Neural cell (in vitro differentiated cells): Measurements from ENCODE around the gene DEFB128.

ENCODE experiments used
- CTCF ChIP-seq: fragments of 450-650 bp; IDR thresholded peaks from 2 replicates; pipeline ENCODE4 v1.5.1; 2014; ENCODE audit warnings: antibody characterized with exemption, mild to moderate bottlenecking, moderate library complexity; ENCODE audit not compliant: poor library complexity, severe bottlenecking
- EP300 ChIP-seq: fragments of 450-650 bp; conservative IDR thresholded peaks from 2 replicates; pipeline ENCODE4 v1.6.1; 2014; ENCODE audit warnings: antibody characterized with exemption, mild to moderate bottlenecking, moderate library complexity; ENCODE audit not compliant: poor library complexity, severe bottlenecking
- TAF1 ChIP-seq: IDR thresholded peaks from 2 replicates; pipeline ENCODE4 v1.6.1; 2012; ENCODE audit warnings: low read depth

- TF ChIP-seq CTCF (no peak), TAF1 (no peak), EP300 (no peak)
These were observed 46.4 kb upstream of the DEFB128 start for GRCh38 chr20:235891-236290.
